Common myeloid progenitor, CD34-positive (primary cell): ENCODE measurements around the gene ADAM17.

Experiments
- CTCF ChIA-PET: fragments of 350-600 bp; sonication (Branson Sonifier 250); formaldehyde crosslinking; loops from one replicate; lab custom pipeline; 2021; ENCODE audit warnings: antibody characterized with exemption; lab: Charles Lee
- POLR2A ChIA-PET: fragments of 350-600 bp; sonication (Branson Sonifier 250); formaldehyde crosslinking; loops from one replicate; lab custom pipeline; 2021; ENCODE audit warnings: antibody characterized with exemption; lab: Charles Lee
- DNase-seq, 3 donors: peaks; one replicate each; pipeline versions ENCODE4 v3.0.0 to v3.0.0-alpha.2; 2013
- H3K27ac ChIP-seq, 2 experiments: 1 replicate in 1 of 2; 2 replicates in 1 of 2; pipeline ENCODE4 v1.7.0; 2013; ENCODE audit warnings: inconsistent platforms in 2 of 2, low read length in 2 of 2, mild to moderate bottlenecking in 2 of 2, low read depth in 1 of 2, moderate library complexity in 1 of 2; ENCODE audit not compliant: severe bottlenecking in 2 of 2, insufficient read depth in 1 of 2, poor library complexity in 1 of 2
- H3K27me3 ChIP-seq, 5 experiments: replicated peaks in 2 of 5; 1 replicate in 3 of 5; 2 replicates in 2 of 5; pipeline versions ENCODE4 v1.6.1 to v1.7.0; 2013; ENCODE audit warnings: low read length in 4 of 5, mild to moderate bottlenecking in 2 of 5, moderate library complexity in 2 of 5, inconsistent platforms in 1 of 5; ENCODE audit not compliant: insufficient read depth in 5 of 5, control insufficient read depth in 4 of 5
- H3K36me3 ChIP-seq, 4 experiments: 1 replicate in 2 of 4; 2 replicates in 2 of 4; pipeline versions ENCODE4 v1.6.1 to v1.7.0; 2013; ENCODE audit warnings: low read length in 3 of 4, control low read depth in 1 of 4, mild to moderate bottlenecking in 1 of 4; ENCODE audit not compliant: control insufficient read depth in 4 of 4, insufficient read depth in 4 of 4
- H3K4me1 ChIP-seq, 4 experiments: 1 replicate in 3 of 4; 2 replicates in 1 of 4; pipeline versions ENCODE4 v1.6.1 to v1.7.1; 2013; ENCODE audit warnings: low read length in 3 of 4, mild to moderate bottlenecking in 3 of 4, control low read depth in 1 of 4, inconsistent platforms in 1 of 4, moderate library complexity in 1 of 4; ENCODE audit not compliant: control insufficient read depth in 4 of 4, insufficient read depth in 4 of 4; ENCODE audit errors: control extremely low read depth in 1 of 4
- H3K4me3 ChIP-seq, 7 experiments: 1 replicate in 4 of 7; 2 replicates in 3 of 7; pipeline versions ENCODE4 v1.5.1 to v1.7.0; 2013; ENCODE audit warnings: mild to moderate bottlenecking in 7 of 7, low read length in 6 of 7, moderate library complexity in 6 of 7, inconsistent platforms in 2 of 7, low read depth in 2 of 7, control low read depth in 1 of 7; ENCODE audit not compliant: insufficient read depth in 4 of 7, control insufficient read depth in 1 of 7; ENCODE audit errors: extremely low read depth in 1 of 7
- H3K9me3 ChIP-seq, 5 experiments: 1 replicate in 4 of 5; 2 replicates in 1 of 5; pipeline versions ENCODE4 v1.6.1 to v1.7.1; 2013; ENCODE audit warnings: low read length in 4 of 5, mild to moderate bottlenecking in 2 of 5, inconsistent platforms in 1 of 5, low read depth in 1 of 5, moderate library complexity in 1 of 5; ENCODE audit not compliant: control insufficient read depth in 4 of 5, insufficient read depth in 2 of 5; ENCODE audit errors: control extremely low read depth in 1 of 5
- WGBS: methylation state at CpG from one replicate; pipeline ENCODE4 v1.1.5; 2013; ENCODE audit not compliant: insufficient coverage; 5-methylcytosine and 5-hydroxymethylcytosine counted together

The ADAM17 gene

GRCh38 chr2:9570182-9571060 is 14.8 kb upstream of the ADAM17 start:
- Histone ChIP-seq H3K9me3 (no peaks in the 10 kb centered on the region), H3K4me1 (peaks cover 0 to 4% (median 0%) of the 10 kb centered on the region in 4 experiments), H3K27me3 (no peaks in the 10 kb centered on the region), H3K36me3 (no peaks in the 10 kb centered on the region), H3K27ac (no peak overlapping the region), H3K4me3 (no peak overlapping the region)
- CTCF ChIA-PET, result interaction anchor here (1.2 to 2.9 kb wide), 4 partner anchors 9 to 34 kb away, joined by 3 to 11 read pairs (median 6); no protein-coding TSS in a partner anchor
- 92% methylated on average over 2 of the region's 4 CpGs for WGBS
- no peak for DNase-seq
- POLR2A ChIA-PET, result interaction anchor here (0.7 kb wide), 1 partner anchor 15 kb away, joined by 3 read pairs; the partner anchor contains the start of gene ADAM17

- no peak for DNase-seq
- H3K4me3 ChIP-seq, result no peak overlapping the region
- WGBS, result 100% methylated on average over 9 of the region's 11 CpGs
Measured at GRCh38 chr2:9565436-9566153, 10.0 kb upstream of the ADAM17 start.

DNA sequence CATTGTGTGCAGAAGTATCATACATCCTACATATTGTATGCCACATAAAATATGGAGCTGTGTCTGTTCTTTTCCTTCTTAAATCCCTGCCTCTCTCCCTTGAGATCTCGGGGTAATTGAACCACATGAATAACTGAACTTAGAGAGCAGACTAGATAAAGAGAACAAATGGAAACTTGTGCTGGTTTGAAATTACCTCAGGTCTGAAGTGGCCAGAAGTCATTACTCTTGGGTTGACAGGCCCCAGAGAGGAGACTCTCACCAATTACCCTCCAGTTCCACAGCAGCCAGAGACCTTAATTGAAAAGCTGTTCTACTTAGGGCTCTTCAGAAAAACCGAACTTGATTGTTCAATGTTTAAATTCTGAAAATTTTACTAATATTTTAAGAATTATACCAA is 5.0 kb upstream of the ADAM17 start:
- ChIA-PET CTCF (no interaction called here), POLR2A (no interaction called here)
- whole genome bisulfite sequencing, result 100% methylated on average over 1 of the region's 2 CpGs
- no peak overlapping the region for H3K27ac ChIP-seq
- H3K9me3 ChIP-seq, result no peaks in the 10 kb centered on the region
- peaks cover 0 to 3% (median under 1%) of the 10 kb centered on the region in 4 experiments for H3K36me3 ChIP-seq
- no peaks in the 10 kb centered on the region for H3K27me3 ChIP-seq
- DNase-seq, result no peak
- no peak overlapping the region for H3K4me3 ChIP-seq
- peaks cover 0 to 12% (median 7%) of the 10 kb centered on the region in 4 experiments for H3K4me1 ChIP-seq

More at GRCh38 chr2:9565436-9566153, 10.0 kb upstream of the ADAM17 start:
- CTCF ChIA-PET, result interaction anchor here (1.0 to 1.5 kb wide), 3 partner anchors 10 to 14 kb away, joined by 3 read pairs; partner anchors contain the start of gene ADAM17
- Histone ChIP-seq H3K27me3 (no peaks in the 10 kb centered on the region), H3K27ac (no peak overlapping the region), H3K36me3 (no peaks in the 10 kb centered on the region), H3K9me3 (no peaks in the 10 kb centered on the region), H3K4me1 (no peaks in the 10 kb centered on the region)
- POLR2A ChIA-PET, result no interaction called here

- Histone ChIP-seq H3K4me3 (no peak overlapping the region), H3K27me3 (no peaks in the 10 kb centered on the region), H3K4me1 (peaks cover 13 to 26% (median 17%) of the 10 kb centered on the region in 4 experiments), H3K9me3 (no peaks in the 10 kb centered on the region), H3K36me3 (peaks cover 0 to 3% (median under 1%) of the 10 kb centered on the region in 4 experiments), H3K27ac (no peak overlapping the region)
- CTCF ChIA-PET, result interaction anchor here (0.9 to 1.9 kb wide), 7 partner anchors 10 to 255 kb away, joined by 3 to 7 read pairs (median 3); no protein-coding TSS in a partner anchor
- peak in 1 of 3 donors; percentile 33 for DNase-seq
- no CpG with 5 or more reads among the region's 1 CpG for WGBS
- POLR2A ChIA-PET, result interaction anchor here (0.9 kb wide), 1 partner anchor 10 kb away, joined by 3 read pairs; no protein-coding TSS in a partner anchor
Measured at GRCh38 chr2:9558948-9559381, 3.3 kb upstream of the ADAM17 start.

DNA sequence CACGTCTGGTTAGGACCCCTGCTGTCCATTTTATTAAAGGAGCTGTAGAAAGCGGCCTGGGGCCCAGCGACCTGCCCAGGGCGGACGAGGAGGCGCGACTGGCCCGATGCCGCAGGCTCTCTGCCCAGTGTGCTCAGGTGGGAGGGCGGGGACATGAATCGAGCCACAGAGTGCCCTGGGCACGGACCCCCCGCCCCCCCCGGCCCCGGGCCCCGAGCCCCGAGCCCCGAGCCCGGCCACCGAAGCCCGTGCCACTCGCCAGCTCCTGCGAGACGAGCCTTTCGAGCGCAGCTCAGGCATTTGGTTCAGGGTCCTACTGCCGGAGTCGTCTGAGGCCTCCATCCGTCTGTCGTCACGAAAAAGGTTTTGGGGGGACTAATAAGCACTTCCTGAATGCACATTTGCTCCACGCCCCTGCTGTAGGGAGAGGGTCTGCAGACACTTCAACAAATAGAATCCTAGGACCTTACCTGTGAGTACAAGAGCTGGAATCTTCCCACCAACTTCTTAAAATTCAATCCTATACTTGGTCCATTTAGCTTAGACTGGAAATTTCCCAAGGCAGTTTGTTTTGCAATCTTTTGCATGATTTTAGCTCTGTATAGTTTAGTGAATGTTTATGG is 602 bp upstream of the ADAM17 start:
- peak overlapping the region; percentile 94 to 97 for H3K27ac ChIP-seq
- WGBS, result 0% methylated on average over 22 of the region's 32 CpGs
- H3K9me3 ChIP-seq, result no peaks in the 10 kb centered on the region
- no peaks in the 10 kb centered on the region for H3K27me3 ChIP-seq
- peak in 1 of 3 donors; percentile 60 for DNase-seq
- ChIA-PET CTCF (interaction anchor here (0.6 to 4.0 kb wide), 14 partner anchors 9 to 238 kb away, joined by 3 to 27 read pairs (median 4); no protein-coding TSS in a partner anchor), POLR2A (interaction anchor here (0.6 to 3.8 kb wide), 13 partner anchors 8 to 183 kb away, joined by 3 to 25 read pairs (median 3); partner anchors contain the start of gene YWHAQ)
- peak overlapping the region; percentile 82 to 98 (median 91) for H3K4me3 ChIP-seq
- H3K36me3 ChIP-seq, result peaks cover 0 to 3% (median under 1%) of the 10 kb centered on the region in 4 experiments
- peaks cover 28 to 50% (median 36%) of the 10 kb centered on the region in 4 experiments for H3K4me1 ChIP-seq

GRCh38 chr2:9554921-9555296 is 721 bp downstream of the ADAM17 start:
- Histone ChIP-seq H3K27ac (peak overlapping the region; percentile 94 to 97), H3K9me3 (no peaks in the 10 kb centered on the region), H3K27me3 (no peaks in the 10 kb centered on the region), H3K4me1 (peaks cover 28 to 56% (median 36%) of the 10 kb centered on the region in 4 experiments), H3K36me3 (peaks cover 0 to 3% (median under 1%) of the 10 kb centered on the region in 4 experiments), H3K4me3 (peak overlapping the region; percentile 82 to 98 (median 91))
- ChIA-PET POLR2A (interaction anchor here (0.6 to 3.8 kb wide), 12 partner anchors 11 to 76 kb away, joined by 3 to 25 read pairs (median 4); partner anchors contain the start of gene YWHAQ), CTCF (interaction anchor here (1.5 to 4.0 kb wide), 6 partner anchors 11 to 36 kb away, joined by 3 to 27 read pairs (median 10); no protein-coding TSS in a partner anchor)
- peak; percentile 63 to 89 (median 80) for DNase-seq
- WGBS, result 0% methylated on average over 9 of the region's 9 CpGs
